ENCODE data around the gene ITGB3BP.
"Not testable (repeated sequence)": the region's sequence is repeated elsewhere in the genome, so short reads cannot be mapped to it uniquely, and the experiment has no call there.

The ITGB3BP gene

GRCh38 chr1:63522891-63523728 is at the start of gene ITGB3BP, which contains the start of gene EFCAB7:
Gene ITGB3BP (minus strand): TSS chr1:63523225. CDS start chr1:63523133, 92 bp downstream.
Gene EFCAB7 (plus strand): TSS chr1:63523525. CDS start chr1:63525573, 2,048 bp downstream.
- no peak for TF ChIP-seq CTCF (conservative IDR thresholded peaks at IDR 0.05; ENCODE audit: control insufficient read depth, insufficient read depth, low read depth, low read length)
- peak; percentile 96 for DNase-seq (ENCODE audit: low read depth)

GRCh38 chr1:63572686-63573085 is 49.7 kb upstream of the ITGB3BP start:
- H3K4me3 ChIP-seq (ENCODE audit: control insufficient read depth, low read depth, low read length); DNase-seq (ENCODE audit: low read depth): not testable (repeated sequence)

More at GRCh38 chr1:63522891-63523728, at the start of gene ITGB3BP, which contains the start of gene EFCAB7:
- peak within 1 kb of the TSS; percentile 97 for H3K4me3 ChIP-seq (ENCODE audit: control insufficient read depth, low read depth, low read length)

GRCh38 chr1:63569640-63570316 is 46.8 kb upstream of the ITGB3BP start:
- DNase-seq (ENCODE audit: low read depth): no peak
- no peak for TF ChIP-seq CTCF (conservative IDR thresholded peaks at IDR 0.05; ENCODE audit: control insufficient read depth, insufficient read depth, low read depth, low read length)
- H3K4me3 ChIP-seq (ENCODE audit: control insufficient read depth, low read depth, low read length): no peak overlapping the region

GRCh38 chr1:63569068-63569467 is 46.0 kb upstream of the ITGB3BP start:
- no peak for TF ChIP-seq CTCF (conservative IDR thresholded peaks at IDR 0.05; ENCODE audit: control insufficient read depth, insufficient read depth, low read depth, low read length)
- no peak overlapping the region for H3K4me3 ChIP-seq (ENCODE audit: control insufficient read depth, low read depth, low read length)
- no peak for DNase-seq (ENCODE audit: low read depth)

- no peak overlapping the region for H3K4me3 ChIP-seq (ENCODE audit: control insufficient read depth, low read depth, low read length)
- no peak for DNase-seq (ENCODE audit: low read depth)
- TF ChIP-seq CTCF (conservative IDR thresholded peaks at IDR 0.05; ENCODE audit: control insufficient read depth, insufficient read depth, low read depth, low read length): no peak
Measured at GRCh38 chr1:63563745-63564144, 40.7 kb upstream of the ITGB3BP start.

GRCh38 chr1:63559357-63559756 is 36.3 kb upstream of the ITGB3BP start:
- H3K4me3 ChIP-seq (ENCODE audit: control insufficient read depth, low read depth, low read length): no peak overlapping the region
- no peak for DNase-seq (ENCODE audit: low read depth)
- TF ChIP-seq CTCF (conservative IDR thresholded peaks at IDR 0.05; ENCODE audit: control insufficient read depth, insufficient read depth, low read depth, low read length): no peak
